RWPE1 (cell line): ENCODE measurements around the gene CYP19A1.

Experiments
- CTCF ChIA-PET: fragments of 350-600 bp; sonication (Branson Sonifier 250); formaldehyde crosslinking; extraction: SDS; loops from one replicate; lab custom pipeline; 2021; lab: Yijun Ruan, JAX
- POLR2A ChIA-PET: fragments of 400-600 bp; formaldehyde crosslinking; extraction: SDS; loops from one replicate; lab custom pipeline; 2020; ENCODE audit warnings: antibody characterized with exemption; ENCODE audit not compliant: low non-redundant PET; lab: Yijun Ruan, JAX
- DNase-seq: peaks from one replicate; pipeline ENCODE4 v3.0.0; 2012; ENCODE audit warnings: low spot score
- H3K27ac ChIP-seq: fragments of 450-650 bp; 2 replicates; pipeline ENCODE4 v1.5.1; 2017
- CTCF ChIP-seq: fragments of 450-650 bp; conservative IDR thresholded peaks from 2 replicates; pipeline ENCODE4 v1.5.1; 2017; ENCODE audit warnings: low read depth, mild to moderate bottlenecking

The CYP19A1 gene

DNA sequence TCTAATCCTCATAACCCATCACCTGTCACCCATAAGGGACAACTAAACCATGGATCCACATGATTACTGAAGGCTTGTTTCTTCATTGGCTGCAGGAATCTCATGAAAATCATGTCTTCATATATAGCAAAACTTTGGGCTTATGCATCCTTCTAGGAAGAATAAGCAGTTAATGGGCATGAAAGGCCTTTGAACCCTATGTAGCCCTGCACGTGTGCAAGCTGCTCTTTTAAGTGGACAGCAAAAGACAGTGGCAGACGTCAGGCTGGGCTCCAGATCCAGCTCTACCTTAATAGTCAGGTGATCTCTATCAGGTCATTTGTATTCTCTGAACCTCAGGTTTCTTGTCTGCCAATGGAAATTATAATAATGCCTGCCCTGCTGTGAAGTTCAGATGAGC lies 18.9 kb downstream of the CYP19A1 start:
- ChIA-PET POLR2A (no interaction called here), CTCF (no interaction called here)
- no peak overlapping the region for H3K27ac ChIP-seq
- TF ChIP-seq CTCF = no peak
- no peak for DNase-seq

GRCh38 chr15:51318382-51319150 lies 19.8 kb downstream of the CYP19A1 start:
- ChIA-PET CTCF (interaction anchor here (0.6 to 0.7 kb wide), 2 partner anchors 58 to 210 kb away, joined by 3 to 5 read pairs; no protein-coding TSS in a partner anchor), POLR2A (no interaction called here)
- no peak for DNase-seq
- no peak overlapping the region for H3K27ac ChIP-seq
- TF ChIP-seq CTCF = no peak

- CTCF ChIA-PET = interaction anchor here (0.6 kb wide), 1 partner anchor 1082 kb away, joined by 3 read pairs; no protein-coding TSS in a partner anchor
- DNase-seq = no peak
- POLR2A ChIA-PET = no interaction called here
- TF ChIP-seq CTCF = no peak
- H3K27ac ChIP-seq = no peak overlapping the region
Observed at GRCh38 chr15:51316636-51317035, 21.8 kb downstream of the CYP19A1 start.

GRCh38 chr15:51315726-51316125 lies 22.7 kb downstream of the CYP19A1 start:
- TF ChIP-seq CTCF = no peak
- DNase-seq = no peak
- ChIA-PET POLR2A (no interaction called here), CTCF (no interaction called here)
- no peak overlapping the region for H3K27ac ChIP-seq

GRCh38 chr15:51314391-51315337 lies 23.7 kb downstream of the CYP19A1 start:
- no peak for DNase-seq
- CTCF ChIA-PET = interaction anchor here (0.6 kb wide), 1 partner anchor 482 kb away, joined by 3 read pairs; no protein-coding TSS in a partner anchor
- no peak for TF ChIP-seq CTCF
- no peak overlapping the region for H3K27ac ChIP-seq
- POLR2A ChIA-PET = no interaction called here

- ChIA-PET POLR2A (no interaction called here), CTCF (interaction anchor here (0.6 to 0.7 kb wide), 2 partner anchors 481 to 600 kb away, joined by 3 read pairs; no protein-coding TSS in a partner anchor)
- TF ChIP-seq CTCF = no peak
- H3K27ac ChIP-seq = no peak overlapping the region
- DNase-seq = no peak
Observed at GRCh38 chr15:51313644-51314280, 24.6 kb downstream of the CYP19A1 start.
